HepG2 (cell line): ENCODE measurements around the gene TIMM13. TPM values are rescaled to one million over a fixed set of nuclear protein-coding genes. Genes with fewer than 3 reads are reported as not detected.
A peak's percentile ranks its signal among the peaks of the same experiment; 100 is the strongest.

Experiments used
- ATAC-seq: fragments of 200-7000 bp; cut with Tn5 transposase; 3 replicates; pipeline ENCODE4 v1.9.1; 2020; ENCODE audit warnings: mild to moderate bottlenecking, moderate library complexity
- BruUV-seq: library from RNA; stranded (reverse); fragments of 400-500 nt; replicated peaks from 2 replicates; lab custom pipeline; 2021; lab: Mats Ljungman, UMichigan
- CTCF ChIA-PET: fragments of 300-600 bp; formaldehyde crosslinking; extraction: SDS; loops from one replicate; lab custom pipeline; 2021; ENCODE audit warnings: low total read pairs, inconsistent platforms, low intra/inter-chr PET ratio; lab: Yijun Ruan, JAX
- POLR2A ChIA-PET: fragments of 350-600 bp; sonication (Branson Sonifier 250); formaldehyde crosslinking; loops from one replicate; lab custom pipeline; 2020; ENCODE audit warnings: antibody characterized with exemption, inconsistent platforms; lab: Yijun Ruan, JAX
- DNase-seq: peaks from one replicate; pipeline ENCODE4 v3.0.0-alpha.2; 2015; ENCODE audit warnings: low spot score
- FAIRE-seq: peaks from 3 replicates; lab custom pipeline; 2011; peaks lifted over from hg19 to GRCh38; lab: Jason Lieb, UNC
- H2AFZ ChIP-seq: one replicate; pipeline ENCODE4 v1.6.1; 2011; ENCODE audit warnings: low read length, inconsistent platforms
- H3K27ac ChIP-seq: fragments of 300-600 bp; 3 replicates; pipeline ENCODE4 v1.8.0; 2011; ENCODE audit warnings: mixed run types, mild to moderate bottlenecking, mixed read lengths, low read length, inconsistent platforms; ENCODE audit not compliant: insufficient read depth; ENCODE audit errors: extremely low read length
- H3K27me3 ChIP-seq, 2 experiments: fragments of 200-600 bp in 1 of 2; 2 replicates in 1 of 2; 3 replicates in 1 of 2; pipeline versions ENCODE4 v1.6.0 to v1.8.0; 2011; ENCODE audit warnings: low read length in 2 of 2, mild to moderate bottlenecking in 2 of 2, moderate library complexity in 2 of 2, inconsistent platforms in 1 of 2; ENCODE audit not compliant: insufficient read depth in 2 of 2, control insufficient read depth in 1 of 2
- H3K36me3 ChIP-seq, 2 experiments: fragments of 200-600 bp in 1 of 2; replicated peaks in 1 of 2; 2 replicates in 1 of 2; 3 replicates in 1 of 2; pipeline versions ENCODE4 v1.5.1 to v1.8.0; 2011; ENCODE audit warnings: low read length in 2 of 2, inconsistent platforms in 1 of 2; ENCODE audit not compliant: insufficient read depth in 2 of 2, control insufficient read depth in 1 of 2
- H3K4me1 ChIP-seq: 2 replicates; pipeline ENCODE4 v1.5.1; 2012; ENCODE audit warnings: low read length, inconsistent platforms; ENCODE audit not compliant: insufficient read depth
- H3K4me2 ChIP-seq: 2 replicates; pipeline ENCODE4 v1.6.0; 2011; ENCODE audit warnings: low read depth, low read length, inconsistent platforms
- H3K4me3 ChIP-seq, 3 experiments: fragments of 200-600 bp in 1 of 3; sonication (generic), shearing (Covaris generic) in 1 of 3; replicated peaks in 1 of 3; 2 replicates each; pipeline ENCODE4 v1.5.1; 2011 to 2016; ENCODE audit warnings: low read length in 3 of 3, inconsistent platforms in 2 of 3, low read depth in 2 of 3, mild to moderate bottlenecking in 2 of 3, control low read depth in 1 of 3, mixed read lengths in 1 of 3; ENCODE audit not compliant: insufficient read depth in 1 of 3
- H3K79me2 ChIP-seq: one replicate; pipeline ENCODE4 v1.6.1; 2011; ENCODE audit warnings: low read length, inconsistent platforms; ENCODE audit not compliant: insufficient read depth
- H3K9ac ChIP-seq: 2 replicates; pipeline ENCODE4 v1.6.0; 2011; ENCODE audit warnings: mild to moderate bottlenecking, low read depth, low read length, inconsistent platforms; ENCODE audit not compliant: insufficient read depth
- H3K9me3 ChIP-seq: 2 replicates; pipeline ENCODE4 v1.5.1; 2012; ENCODE audit warnings: mild to moderate bottlenecking, low read length
- H4K20me1 ChIP-seq: 2 replicates; pipeline ENCODE4 v1.6.0; 2011; ENCODE audit warnings: inconsistent platforms, mild to moderate bottlenecking, low read length, moderate library complexity; ENCODE audit not compliant: insufficient read depth
- AGO2 ChIP-seq: fragments of 200-400 bp; formaldehyde crosslinking; optimal IDR thresholded peaks from 2 replicates; pipeline ENCODE3; 2017; ENCODE audit warnings: mild to moderate bottlenecking, low read depth, low read length, moderate library complexity
- KDM5B ChIP-seq: sonication (generic); formaldehyde crosslinking; IDR thresholded peaks from 2 replicates; pipeline ENCODE4 v1.4.0; 2020; ENCODE audit warnings: missing genetic modification reagents, mild to moderate bottlenecking, borderline replicate concordance
- NRL ChIP-seq: sonication (generic); formaldehyde crosslinking; IDR thresholded peaks from 2 replicates; pipeline ENCODE4 v1.5.0; 2020; ENCODE audit warnings: missing genetic modification reagents, mild to moderate bottlenecking, moderate library complexity, borderline replicate concordance
- PHF5A ChIP-seq: IDR thresholded peaks from one replicate; pipeline ENCODE4 v1.6.1; 2018; ENCODE audit warnings: low read depth, missing genetic modification reagents; ENCODE audit not compliant: unreplicated experiment
- SALL2 ChIP-seq: sonication (generic); formaldehyde crosslinking; IDR thresholded peaks from 2 replicates; pipeline ENCODE4 v1.8.1; 2023; ENCODE audit warnings: mild to moderate bottlenecking, missing genetic modification reagents, inconsistent platforms
- SMAD1 ChIP-seq: sonication (generic); formaldehyde crosslinking; IDR thresholded peaks from 2 replicates; pipeline ENCODE4 v1.4.0; 2020; ENCODE audit warnings: missing genetic modification reagents, low read depth, mild to moderate bottlenecking, borderline replicate concordance
- ZFX ChIP-seq: sonication (generic); formaldehyde crosslinking; IDR thresholded peaks from 2 replicates; pipeline ENCODE4 v1.4.0; 2020; ENCODE audit warnings: mild to moderate bottlenecking, low read depth, missing genetic modification reagents, moderate library complexity
- ZNF142 ChIP-seq: sonication (generic); formaldehyde crosslinking; IDR thresholded peaks from 2 replicates; pipeline ENCODE4 v1.4.0; 2020; ENCODE audit warnings: missing genetic modification reagents
- ZNF431 ChIP-seq: sonication (generic); formaldehyde crosslinking; IDR thresholded peaks from 2 replicates; pipeline ENCODE4 v1.9.0; 2022; ENCODE audit warnings: missing genetic modification reagents, low read depth, mild to moderate bottlenecking, borderline replicate concordance
- ZNF563 ChIP-seq: sonication (generic); formaldehyde crosslinking; IDR thresholded peaks from 2 replicates; pipeline ENCODE4 v1.8.0; 2022; ENCODE audit warnings: mild to moderate bottlenecking, moderate library complexity, missing genetic modification reagents
- ZNF777 ChIP-seq: sonication (generic); formaldehyde crosslinking; IDR thresholded peaks from 2 replicates; pipeline ENCODE4 v1.4.0; 2020; ENCODE audit warnings: missing genetic modification reagents
- ZSCAN30 ChIP-seq: sonication (generic); formaldehyde crosslinking; IDR thresholded peaks from 2 replicates; pipeline ENCODE4 v1.5.0; 2020; ENCODE audit warnings: mild to moderate bottlenecking, missing genetic modification reagents
- WGBS: methylation state at CpG from one replicate; pipeline ENCODE4 v1.1.6; 2017; ENCODE audit warnings: low lambda C conversion rate; 5-methylcytosine and 5-hydroxymethylcytosine counted together
- in situ Hi-C: cut with HindIII; loops from 2 replicates; pipeline ENCODE4 v1.10.0; 2017; ENCODE audit warnings: low pct_unique_long_range_greater_than_20kb; ENCODE audit not compliant: extremely low pct_ligation_motif_present
- intact Hi-C: fragments of 100-400 bp; cut with micrococcal nuclease; formaldehyde crosslinking; loops from one replicate; pipeline ENCODE4 v1.10.0; 2022; ENCODE audit not compliant: unreplicated experiment
- polyA plus RNA-seq, 8 experiments: library from polyadenylated mRNA; depleted of rRNA in 3 of 8; stranded (reverse) in 7 of 8; unstranded in 1 of 8; fragments of >200 nt; fragmentation: Illumina TruSeq in 4 of 8; extraction: Trizol in 4 of 8; gene quantifications; 2 replicates each; pipeline versions ENCODE4 v1.2.1 to v1.2.3, GENCODE V29; 2011 to 2016; ENCODE audit warnings: low read depth in 4 of 8, missing spikeins in 1 of 8, mixed read lengths in 1 of 8; ENCODE audit not compliant: insufficient read depth in 1 of 8
- total RNA-seq, 5 experiments: library from RNA; depleted of rRNA; stranded (reverse); fragments of >200 nt; fragmentation: Illumina TruSeq; extraction: Trizol; gene quantifications; 2 replicates each; pipeline ENCODE4 v1.2.3, GENCODE V29; 2016; ENCODE audit warnings: low read depth in 1 of 5
- TF ChIP-seq, protein P1 (sequence below): sonication (generic); formaldehyde crosslinking; IDR thresholded peaks from 2 replicates; pipeline ENCODE4 v1.5.0; 2020; ENCODE audit warnings: mild to moderate bottlenecking, missing genetic modification reagents, moderate library complexity

TIMM13 gene
- total and polyA plus RNA-seq, 2 of the 13 experiments (the other 11 are each of a cell fraction or from before 2014, with no cell fraction given) = 48.4 to 108 TPM

DNA sequence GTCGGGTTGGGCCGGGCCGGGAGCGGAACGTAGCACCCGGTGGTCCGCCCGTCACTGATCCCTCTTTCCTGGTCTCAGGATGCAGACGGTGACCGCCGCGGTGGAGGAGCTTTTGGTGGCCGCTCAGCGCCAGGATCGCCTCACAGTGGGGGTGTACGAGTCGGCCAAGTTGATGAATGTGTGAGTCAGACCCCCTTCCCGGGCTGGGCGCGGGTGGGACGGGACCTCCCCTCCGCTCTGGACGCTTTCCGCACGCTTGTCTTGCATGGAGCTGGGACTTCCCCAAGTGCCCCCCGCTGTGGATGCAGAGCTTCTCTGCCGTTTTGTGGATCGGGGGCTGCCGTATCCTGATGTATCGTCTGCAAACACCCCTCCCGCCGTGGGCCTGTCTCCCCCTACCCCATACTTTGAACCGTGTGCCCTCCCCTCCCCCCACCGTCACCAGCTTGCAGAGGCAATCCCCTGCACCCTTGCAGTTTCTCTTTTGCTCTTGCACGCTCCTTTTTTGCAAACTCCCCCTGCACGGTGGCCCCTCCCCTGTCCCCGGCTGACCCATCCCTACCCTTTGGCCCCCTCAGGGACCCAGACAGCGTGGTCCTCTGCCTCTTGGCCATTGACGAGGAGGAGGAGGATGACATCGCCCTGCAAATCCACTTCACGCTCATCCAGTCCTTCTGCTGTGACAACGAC, 49.2 kb upstream of the TIMM13 start:
- WGBS = under 1% methylated on average over 13 of the region's 42 CpGs
- Histone ChIP-seq H3K9ac (peak overlapping the region; percentile 91), H3K9me3 (no peaks in the 10 kb centered on the region), H3K27me3 (no peaks in the 10 kb centered on the region; a peak in 2 of 5 replicates), H3K4me2 (peak overlapping the region; percentile 81), H2AFZ (no peak overlapping the region), H3K79me2 (peaks cover 14% of the 10 kb centered on the region), H4K20me1 (peaks cover 28% of the 10 kb centered on the region; the same call in 1 of the 2 replicates), H3K27ac (peak overlapping the region; percentile 56), H3K4me3 (peak overlapping the region; percentile 92 to 100 (median 98)), H3K4me1 (peaks cover 33% of the 10 kb centered on the region), H3K36me3 (no peaks in the 10 kb centered on the region; a peak in 1 of 5 replicates)
- DNase-seq (no peak), FAIRE-seq (no peak), ATAC-seq (peak; percentile 17)
- ChIA-PET CTCF (no interaction called here), POLR2A (interaction anchor here (0.7 to 5.9 kb wide), 59 partner anchors 9 to 601 kb away, joined by 3 to 199 read pairs (median 9); partner anchors contain the start of genes LMNB2, TIMM13, ZNF556 and ZNF57)
- in situ Hi-C loops = loop anchor here (5.0 kb wide), 2 partner anchors 66 to 136 kb away; no protein-coding TSS in a partner anchor
- intact Hi-C loops = loop anchor here (5.0 kb wide), 2 partner anchors 51 to 66 kb away; no protein-coding TSS in a partner anchor
- BruUV-seq = TSS peak; percentile 95
- TF ChIP-seq ZSCAN30 (0 out of 2 replicates have a peak, but pooled peaks have one; percentile 57), AGO2 (peak; percentile 44), PHF5A (CRISPR knock-in tag) (peak; percentile 14), SALL2 (CRISPR knock-in tag) (no peak), NRL (0 out of 2 replicates have a peak, but pooled peaks have one; percentile 41), ZNF563 (peak; percentile 28), ZNF142 (CRISPR knock-in tag) (peak; percentile 12; the same call in 1 of the 2 replicates), SMAD1 (CRISPR knock-in tag) (no peak; the same call in 1 of the 2 replicates), ZNF777 (CRISPR knock-in tag) (0 out of 2 replicates have a peak, but pooled peaks have one; percentile 4), ZFX (peak; percentile 11; the same call in 1 of the 2 replicates), KDM5B (CRISPR knock-in tag) (peak; percentile 14; the same call in 1 of the 2 replicates), ZNF431 (CRISPR knock-in tag) (0 out of 2 replicates have a peak, but pooled peaks have one; percentile 18)
- TF ChIP-seq, protein P1, sequence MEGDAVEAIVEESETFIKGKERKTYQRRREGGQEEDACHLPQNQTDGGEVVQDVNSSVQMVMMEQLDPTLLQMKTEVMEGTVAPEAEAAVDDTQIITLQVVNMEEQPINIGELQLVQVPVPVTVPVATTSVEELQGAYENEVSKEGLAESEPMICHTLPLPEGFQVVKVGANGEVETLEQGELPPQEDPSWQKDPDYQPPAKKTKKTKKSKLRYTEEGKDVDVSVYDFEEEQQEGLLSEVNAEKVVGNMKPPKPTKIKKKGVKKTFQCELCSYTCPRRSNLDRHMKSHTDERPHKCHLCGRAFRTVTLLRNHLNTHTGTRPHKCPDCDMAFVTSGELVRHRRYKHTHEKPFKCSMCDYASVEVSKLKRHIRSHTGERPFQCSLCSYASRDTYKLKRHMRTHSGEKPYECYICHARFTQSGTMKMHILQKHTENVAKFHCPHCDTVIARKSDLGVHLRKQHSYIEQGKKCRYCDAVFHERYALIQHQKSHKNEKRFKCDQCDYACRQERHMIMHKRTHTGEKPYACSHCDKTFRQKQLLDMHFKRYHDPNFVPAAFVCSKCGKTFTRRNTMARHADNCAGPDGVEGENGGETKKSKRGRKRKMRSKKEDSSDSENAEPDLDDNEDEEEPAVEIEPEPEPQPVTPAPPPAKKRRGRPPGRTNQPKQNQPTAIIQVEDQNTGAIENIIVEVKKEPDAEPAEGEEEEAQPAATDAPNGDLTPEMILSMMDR = 0 out of 2 replicates have a peak, but pooled peaks have one; percentile 1
